DND-41 (cell line): Measurements from ENCODE around the gene EPC1.

Experiments used
- CTCF ChIP-seq: IDR thresholded peaks from 2 replicates; pipeline ENCODE4 v1.5.1; 2012; ENCODE audit warnings: borderline replicate concordance, low read length, moderate library complexity, mild to moderate bottlenecking; ENCODE audit not compliant: poor library complexity, severe bottlenecking; ENCODE audit errors: extremely low read depth
- EZH2 ChIP-seq: IDR thresholded peaks from 3 replicates; pipeline ENCODE4 v1.6.1; 2012; ENCODE audit warnings: borderline replicate concordance, low read depth, mild to moderate bottlenecking, moderate library complexity, low read length, inconsistent platforms; ENCODE audit not compliant: severe bottlenecking

GRCh38 chr10:32241946-32242345, 105.0 kb downstream of the EPC1 start:
- TF ChIP-seq CTCF, result no peak
- no peak for TF ChIP-seq EZH2
